Left ventricle myocardium inferior (tissue), 1 donor: Measurements from ENCODE around the gene DISP2. TPM values are rescaled to one million over a fixed set of nuclear protein-coding genes. Genes with fewer than 3 reads are reported as not detected.
A peak's percentile ranks its signal among the peaks of the same experiment; 100 is the strongest.

Experiments
- DNase-seq: peaks from one replicate; pipeline ENCODE4 v3.0.0-alpha.2; 2020
- H3K27ac ChIP-seq: fragments of 200-600 bp; replicated peaks from 2 replicates; pipeline ENCODE4 v1.8.0; 2021
- H3K27me3 ChIP-seq: fragments of 200-600 bp; 2 replicates; pipeline ENCODE4 v1.8.0; 2021; ENCODE audit warnings: low read depth
- H3K36me3 ChIP-seq: fragments of 200-600 bp; 2 replicates; pipeline ENCODE4 v1.8.0; 2021
- H3K4me1 ChIP-seq: fragments of 200-600 bp; 2 replicates; pipeline ENCODE4 v1.8.0; 2021
- H3K4me3 ChIP-seq: fragments of 200-600 bp; 2 replicates; pipeline ENCODE4 v1.8.0; 2021; ENCODE audit warnings: mild to moderate bottlenecking, moderate library complexity
- H3K9me3 ChIP-seq: fragments of 200-600 bp; replicated peaks from 2 replicates; pipeline ENCODE4 v1.8.0; 2021
- intact Hi-C: fragments of 100-400 bp; cut with micrococcal nuclease; formaldehyde crosslinking; loops from one replicate; pipeline ENCODE4 v1.11.0; 2022
- total RNA-seq: library from RNA; stranded (reverse); fragmentation: NEBNext Ultra II Directional; extraction: Animal tissue kit (Norgen Biotek cat#: 25700); gene quantifications from one replicate; pipeline ENCODE4 v1.2.1, GENCODE V29; 2021
- TF ChIP-seq, protein P1 (sequence below): fragments of 200-600 bp; IDR thresholded peaks from 2 replicates; pipeline ENCODE4 v1.8.0; 2021; ENCODE audit warnings: antibody characterized with exemption, mild to moderate bottlenecking, borderline replicate concordance
- donor health status: DM: no; HTN: yes; CAD: no; lungs with severe emphysema.

Gene DISP2
- total RNA-seq, 1 donor from 2014 or later: 3.0 TPM

- Histone ChIP-seq H3K4me3 (peak overlapping the region; percentile 72), H3K36me3 (peaks cover 22% of the 10 kb centered on the region), H3K4me1 (peaks cover 100% of the 10 kb centered on the region), H3K27ac (peak overlapping the region; percentile 99), H3K9me3 (no peaks in the 10 kb centered on the region), H3K27me3 (no peaks in the 10 kb centered on the region)
- intact Hi-C loops: no loop called here
- peak; percentile 79 for DNase-seq
- TF ChIP-seq, protein P1, sequence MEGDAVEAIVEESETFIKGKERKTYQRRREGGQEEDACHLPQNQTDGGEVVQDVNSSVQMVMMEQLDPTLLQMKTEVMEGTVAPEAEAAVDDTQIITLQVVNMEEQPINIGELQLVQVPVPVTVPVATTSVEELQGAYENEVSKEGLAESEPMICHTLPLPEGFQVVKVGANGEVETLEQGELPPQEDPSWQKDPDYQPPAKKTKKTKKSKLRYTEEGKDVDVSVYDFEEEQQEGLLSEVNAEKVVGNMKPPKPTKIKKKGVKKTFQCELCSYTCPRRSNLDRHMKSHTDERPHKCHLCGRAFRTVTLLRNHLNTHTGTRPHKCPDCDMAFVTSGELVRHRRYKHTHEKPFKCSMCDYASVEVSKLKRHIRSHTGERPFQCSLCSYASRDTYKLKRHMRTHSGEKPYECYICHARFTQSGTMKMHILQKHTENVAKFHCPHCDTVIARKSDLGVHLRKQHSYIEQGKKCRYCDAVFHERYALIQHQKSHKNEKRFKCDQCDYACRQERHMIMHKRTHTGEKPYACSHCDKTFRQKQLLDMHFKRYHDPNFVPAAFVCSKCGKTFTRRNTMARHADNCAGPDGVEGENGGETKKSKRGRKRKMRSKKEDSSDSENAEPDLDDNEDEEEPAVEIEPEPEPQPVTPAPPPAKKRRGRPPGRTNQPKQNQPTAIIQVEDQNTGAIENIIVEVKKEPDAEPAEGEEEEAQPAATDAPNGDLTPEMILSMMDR: peak; percentile 77
These were observed 19.9 kb upstream of the DISP2 start for GRCh38 chr15:40338041-40338657.

DNA sequence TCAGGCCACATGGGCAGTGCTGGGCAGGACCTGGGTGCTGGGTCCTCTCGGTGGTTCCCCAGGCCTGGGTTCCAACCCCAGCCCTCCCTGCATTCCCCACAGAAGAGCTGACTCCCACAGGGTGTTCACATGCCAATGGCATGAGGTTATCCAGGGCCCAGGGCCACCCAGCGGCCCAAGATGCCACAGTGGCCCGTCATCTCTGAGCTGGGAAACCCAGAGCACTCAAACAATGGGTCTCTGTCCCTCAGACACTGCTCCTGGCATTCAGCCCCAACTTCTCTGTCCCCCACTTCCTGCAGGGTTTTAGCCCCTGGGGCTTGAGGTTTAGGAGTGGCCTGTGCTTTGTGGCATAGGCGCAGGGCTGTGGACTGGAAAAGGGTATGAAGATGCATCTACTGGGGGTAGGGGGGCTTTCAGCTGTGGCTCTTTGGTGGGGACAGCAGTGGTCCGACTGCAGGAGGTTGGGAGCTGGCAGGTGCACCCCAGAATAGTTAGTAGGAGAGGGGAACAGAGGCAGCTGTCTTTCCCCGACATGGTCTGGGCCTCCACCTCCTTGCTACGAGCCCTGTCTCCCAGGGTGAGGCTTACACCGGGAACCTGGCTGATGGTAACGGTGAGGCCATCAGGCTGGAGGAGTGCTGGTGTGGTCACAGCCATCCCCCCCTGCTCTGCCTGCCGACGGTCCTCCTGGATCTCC is 18.9 kb upstream of the DISP2 start:
- peak overlapping the region; percentile 99 for H3K27ac ChIP-seq
- H3K27me3 ChIP-seq: no peaks in the 10 kb centered on the region
- H3K4me1 ChIP-seq: peaks cover 100% of the 10 kb centered on the region
- H3K4me3 ChIP-seq: peak overlapping the region; percentile 72
- no peaks in the 10 kb centered on the region for H3K9me3 ChIP-seq
- peaks cover 22% of the 10 kb centered on the region for H3K36me3 ChIP-seq
- intact Hi-C loops: no loop called here
- TF ChIP-seq, protein P1: no peak
- DNase-seq: peak; percentile 47

GRCh38 chr15:40339621-40339945 is 18.4 kb upstream of the DISP2 start:
- Histone ChIP-seq H3K36me3 (peaks cover 22% of the 10 kb centered on the region), H3K27me3 (no peaks in the 10 kb centered on the region), H3K4me1 (peaks cover 100% of the 10 kb centered on the region), H3K4me3 (peak overlapping the region; percentile 72), H3K27ac (peak overlapping the region; percentile 99), H3K9me3 (no peaks in the 10 kb centered on the region)
- TF ChIP-seq, protein P1: peak; percentile 41
- intact Hi-C loops: no loop called here
- no peak for DNase-seq

DNA sequence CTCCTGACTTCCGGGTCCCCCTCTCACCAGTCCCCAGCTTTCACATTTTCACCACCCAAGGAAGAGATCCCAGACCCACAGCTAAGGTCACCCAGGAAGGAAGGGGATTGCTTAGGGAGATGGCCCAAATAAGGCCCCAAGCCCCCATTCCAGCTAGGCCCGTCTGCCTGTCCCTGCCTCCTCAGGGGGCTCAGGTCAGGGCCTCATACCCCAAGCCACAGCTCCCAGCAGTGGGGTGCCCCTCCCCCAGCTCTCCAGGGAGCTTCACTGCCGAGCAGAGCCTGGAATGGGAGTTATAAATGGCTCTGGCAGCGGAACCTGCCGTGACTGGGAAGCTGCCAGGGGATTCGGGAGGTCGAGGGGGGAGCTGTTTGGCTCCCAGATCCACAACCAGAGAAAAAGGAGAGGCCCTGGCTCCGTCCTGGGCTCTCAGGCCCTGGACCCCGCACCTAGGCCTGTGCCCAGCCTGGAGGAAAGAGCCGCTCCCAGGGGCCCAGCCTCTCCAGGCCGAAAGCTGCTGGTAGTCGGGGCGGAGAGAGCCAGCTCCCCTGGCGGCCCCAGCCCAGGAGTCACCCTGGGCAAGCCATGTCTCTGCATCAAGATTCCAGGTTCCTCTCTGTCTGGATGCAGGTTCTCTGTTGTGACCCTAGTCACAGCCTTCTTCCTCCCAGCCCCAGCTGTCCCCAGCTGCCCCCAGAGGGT is 17.8 kb upstream of the DISP2 start:
- H3K4me3 ChIP-seq: peak overlapping the region; percentile 72
- H3K27ac ChIP-seq: peak overlapping the region; percentile 99
- intact Hi-C loops: loop anchor here (10.0 kb wide), 1 partner anchor 85 kb away; no protein-coding TSS in a partner anchor
- peaks cover 18% of the 10 kb centered on the region for H3K36me3 ChIP-seq
- H3K9me3 ChIP-seq: no peaks in the 10 kb centered on the region
- DNase-seq: peak; percentile 90
- H3K27me3 ChIP-seq: no peaks in the 10 kb centered on the region
- TF ChIP-seq, protein P1: no peak
- peaks cover 100% of the 10 kb centered on the region for H3K4me1 ChIP-seq

GRCh38 chr15:40340740-40341400 is 17.1 kb upstream of the DISP2 start, which contains the start of gene CCDC9B:
Gene CCDC9B, minus strand, starts transcription at chr15:40340939. Its CDS starts 120 bp downstream, at chr15:40340819.
- H3K4me1 ChIP-seq: peaks cover 93% of the 10 kb centered on the region

More at GRCh38 chr15:40340740-40341400, 17.1 kb upstream of the DISP2 start, which contains the start of gene CCDC9B:
- Histone ChIP-seq H3K27ac (peak within 1 kb of the TSS; percentile 99), H3K27me3 (no peaks in the 10 kb centered on the region), H3K9me3 (no peaks in the 10 kb centered on the region), H3K36me3 (peaks cover 11% of the 10 kb centered on the region), H3K4me3 (peak within 1 kb of the TSS; percentile 72)
- peak; percentile 91 for DNase-seq
- TF ChIP-seq, protein P1: no peak
- intact Hi-C loops: loop anchor here (10.0 kb wide), 1 partner anchor 84 kb away; no protein-coding TSS in a partner anchor
